Heart right ventricle (tissue), 16 donors: Measurements from ENCODE around the gene PLGRKT. TPM values are rescaled to one million over a fixed set of nuclear protein-coding genes. Genes with fewer than 3 reads are reported as not detected.
"Not testable (repeated sequence)": the region's sequence is repeated elsewhere in the genome, so short reads cannot be mapped to it uniquely, and the experiment has no call there.

ENCODE experiments used
- ATAC-seq, 8 donors: fragments of 200-7000 bp; cut with Tn5 transposase; one replicate each; pipeline ENCODE4 v1.9.1; 2020; ENCODE audit warnings: mild to moderate bottlenecking in 8 of 8, moderate library complexity in 8 of 8, moderate number of reproducible peaks in 1 of 8
- DNase-seq, 2 donors: peaks; one replicate each; pipeline ENCODE4 v3.0.0-alpha.2; 2020
- H3K27ac ChIP-seq, 10 donors: fragments of 200-600 bp; sonication (generic) in 2 of 10; one replicate each; pipeline versions ENCODE4 v1.5.0 to v1.8.0; 2020 to 2022; ENCODE audit warnings: mild to moderate bottlenecking in 3 of 10
- H3K27me3 ChIP-seq, 7 donors: fragments of 200-600 bp; one replicate each; pipeline ENCODE4 v1.8.0; 2021 to 2022; ENCODE audit warnings: mild to moderate bottlenecking in 2 of 7
- H3K36me3 ChIP-seq, 9 donors: fragments of 200-600 bp; sonication (generic) in 1 of 9; one replicate each; pipeline versions ENCODE4 v1.5.0 to v1.8.0; 2020 to 2022; ENCODE audit warnings: mild to moderate bottlenecking in 2 of 9
- H3K4me1 ChIP-seq, 9 donors: fragments of 200-600 bp; sonication (generic) in 1 of 9; one replicate each; pipeline versions ENCODE4 v1.5.0 to v1.8.0; 2020 to 2022; ENCODE audit warnings: mild to moderate bottlenecking in 4 of 9
- H3K4me3 ChIP-seq, 10 donors: fragments of 200-600 bp; sonication (generic) in 2 of 10; one replicate each; pipeline versions ENCODE4 v1.5.0 to v1.8.0; 2020 to 2022; ENCODE audit warnings: mild to moderate bottlenecking in 7 of 10, moderate library complexity in 2 of 10
- H3K9me3 ChIP-seq, 11 donors: fragments of 200-600 bp in 10 of 11; sonication (generic) in 2 of 11; one replicate each; pipeline versions ENCODE4 v1.5.0 to v1.8.0; 2013 to 2022; ENCODE audit warnings: mild to moderate bottlenecking in 2 of 11, control low read depth in 1 of 11, moderate library complexity in 1 of 11
- WGBS, 2 donors: extraction: QIAGEN DNeasy Blood & Tissue Kit; methylation state at CpG; one replicate each; pipeline ENCODE4 v1.1.7; 2013; ENCODE audit warnings: inconsistent platforms in 1 of 2; 5-methylcytosine and 5-hydroxymethylcytosine counted together
- intact Hi-C, 10 donors: fragments of 100-400 bp; cut with DNase I; formaldehyde crosslinking; loops; one replicate each; pipeline versions ENCODE4 v1.11.1 to v1.14.2; 2022
- polyA plus RNA-seq, 2 donors: library from polyadenylated mRNA; stranded (reverse); fragments of 200-250 nt; gene quantifications; one replicate each; pipeline ENCODE4 v1.2.3, GENCODE V29; 2013
- total RNA-seq, 10 donors: library from RNA; stranded (reverse); fragmentation: NEBNext Ultra II Directional in 3 of 10; extraction: Animal tissue kit (Norgen Biotek cat#: 25700) in 3 of 10; gene quantifications; one replicate each; pipeline versions ENCODE4 v1.2.1 to v1.2.4, GENCODE V29; 2021 to 2023
- TF ChIP-seq, protein P1 (sequence below), 9 donors: fragments of 200-600 bp; sonication (generic) in 2 of 9; IDR thresholded peaks; one replicate each; pipeline versions ENCODE4 v1.5.0 to v1.8.0; 2021 to 2022; ENCODE audit warnings: antibody characterized with exemption in 9 of 9, mild to moderate bottlenecking in 5 of 9, moderate library complexity in 1 of 9
- donor health status: Arrhythmogenic right ventricular cardiomyopathy.
- donor health status: ischemic (EF 13 %, LVEDD 7.1; RV severe dilation, severe dysfunction).
- donor health status: healthy with polysubstance abuse.
- donor health status: DM: no; HTN: yes; CAD: no.
- donor health status: DM: no; HTN: no; CAD: no.
- donor health status: ischemic (EF 25% LVEDD 6.9; RV normal size, moderate dysfunction).
- donor health status: ischemic (EF 25% LVEDD 5.7; RV mildly dilated, moderate dysfunction).
- donor health status: healthy.
- donor health status: DM: yes; HTN: yes; CAD: no.
- donor health status: Ischemic cardiomyopathy.
- donor health status: ischemic (EF 35%, LVEDD 5.7; RV mildly dilated, moderate dysfunction).
- donor health status: nonischemic (EF 11% LVEDD 7.7; RV severe dilation, severe dysfunction).
- donor health status: DM: yes; HTN: yes; CAD: no.
- donor health status: PGD.
- donor health status: ischemic (EF 29% LVEDD 5.4; RV normal size, mild dysfunction).
- donor health status: nonischemic (EF 23%, LVEDD 6.1; RV moderate dilation, normal function).

Gene PLGRKT
- total and polyA plus RNA-seq, 12 donors: 11.8 to 53.0 (median 35.9) TPM

DNA sequence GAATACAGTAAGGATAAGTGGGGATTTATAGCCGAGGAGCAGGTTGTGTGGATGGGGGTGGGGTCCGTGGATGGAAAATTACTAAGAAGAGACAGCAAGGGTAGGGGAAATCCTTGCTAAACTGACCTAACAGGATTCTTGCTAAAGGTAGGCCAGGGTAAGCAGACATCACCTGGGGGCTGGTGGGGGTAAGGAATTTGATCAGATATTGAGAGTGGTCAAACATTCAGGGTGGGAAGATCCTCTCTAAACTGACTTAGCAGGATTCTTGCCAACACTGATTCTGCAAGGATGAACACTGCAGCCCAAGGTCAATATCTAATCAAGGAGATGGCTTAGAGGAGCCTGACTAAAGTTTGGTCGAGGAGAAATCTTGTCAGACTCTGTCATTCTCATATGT is 2.7 kb upstream of the PLGRKT start:
- no peak overlapping the region for H3K4me3 ChIP-seq
- H3K27me3 ChIP-seq: no peaks in the 10 kb centered on the region
- H3K9me3 ChIP-seq: no peaks in the 10 kb centered on the region
- peaks cover 0 to 26% (median 22%) of the 10 kb centered on the region in 9 donors for H3K4me1 ChIP-seq
- ATAC-seq (no peak), DNase-seq (no peak)
- TF ChIP-seq, protein P1, sequence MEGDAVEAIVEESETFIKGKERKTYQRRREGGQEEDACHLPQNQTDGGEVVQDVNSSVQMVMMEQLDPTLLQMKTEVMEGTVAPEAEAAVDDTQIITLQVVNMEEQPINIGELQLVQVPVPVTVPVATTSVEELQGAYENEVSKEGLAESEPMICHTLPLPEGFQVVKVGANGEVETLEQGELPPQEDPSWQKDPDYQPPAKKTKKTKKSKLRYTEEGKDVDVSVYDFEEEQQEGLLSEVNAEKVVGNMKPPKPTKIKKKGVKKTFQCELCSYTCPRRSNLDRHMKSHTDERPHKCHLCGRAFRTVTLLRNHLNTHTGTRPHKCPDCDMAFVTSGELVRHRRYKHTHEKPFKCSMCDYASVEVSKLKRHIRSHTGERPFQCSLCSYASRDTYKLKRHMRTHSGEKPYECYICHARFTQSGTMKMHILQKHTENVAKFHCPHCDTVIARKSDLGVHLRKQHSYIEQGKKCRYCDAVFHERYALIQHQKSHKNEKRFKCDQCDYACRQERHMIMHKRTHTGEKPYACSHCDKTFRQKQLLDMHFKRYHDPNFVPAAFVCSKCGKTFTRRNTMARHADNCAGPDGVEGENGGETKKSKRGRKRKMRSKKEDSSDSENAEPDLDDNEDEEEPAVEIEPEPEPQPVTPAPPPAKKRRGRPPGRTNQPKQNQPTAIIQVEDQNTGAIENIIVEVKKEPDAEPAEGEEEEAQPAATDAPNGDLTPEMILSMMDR (IDR thresholded peaks at IDR 0.05): no peak
- no peak overlapping the region for H3K27ac ChIP-seq
- peaks cover 0 to 7% (median 0%) of the 10 kb centered on the region in 9 donors for H3K36me3 ChIP-seq
- WGBS, 2 donors: 79 to 87% methylated on average over 3 of the region's 3 CpGs
- intact Hi-C loops: loop anchor here in 5 of 10 donors (5.0 to 10.0 kb wide), 3 partner anchors 253 to 676 kb away; partner anchors contain the start of gene INSL6 (in 4 of the 5)

DNA sequence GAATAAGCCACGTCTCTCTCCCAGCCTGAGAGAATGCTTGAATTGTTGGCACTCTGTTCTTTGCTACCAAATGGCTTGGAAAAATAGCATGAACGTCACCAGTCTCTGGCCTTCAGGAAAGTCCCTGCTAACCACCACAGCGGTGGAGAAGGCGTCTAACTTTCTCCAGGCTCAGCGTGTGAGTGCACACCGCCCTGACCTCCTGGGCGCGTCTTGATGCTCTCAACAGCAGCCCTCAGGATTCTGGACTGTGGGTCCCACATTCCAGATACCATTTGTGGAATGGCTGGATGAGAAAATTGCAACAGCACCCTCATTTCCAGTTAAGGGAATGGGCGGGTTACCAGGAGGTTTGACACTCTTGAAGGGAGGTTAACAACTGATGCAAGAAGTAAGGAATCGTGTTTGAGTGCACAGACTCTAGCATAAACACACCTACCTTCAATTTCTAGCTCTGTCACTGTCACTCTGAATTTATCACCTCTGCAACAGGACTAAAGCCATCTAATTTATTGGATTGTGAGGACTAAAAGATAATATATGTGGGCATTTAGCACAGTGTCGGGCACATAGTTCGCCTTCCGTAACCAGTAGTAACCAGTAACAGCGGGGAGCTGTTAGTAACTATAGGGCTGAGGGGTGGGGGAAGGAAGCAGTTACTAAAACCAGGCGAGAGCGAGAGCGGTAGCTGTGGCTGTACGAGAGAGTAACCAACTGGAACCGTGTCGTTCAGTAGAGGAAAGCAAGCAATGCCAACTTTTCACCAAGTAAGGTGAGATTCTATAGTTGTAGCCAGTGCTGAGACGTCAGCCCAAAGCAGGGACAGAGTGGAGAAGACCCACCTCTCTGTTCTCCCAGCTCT is 807 bp upstream of the PLGRKT start:
- peaks cover 0 to 16% (median 0%) of the 10 kb centered on the region in 9 donors for H3K36me3 ChIP-seq
- intact Hi-C loops: loop anchor here in 4 of 10 donors (1.0 to 10.0 kb wide), 6 partner anchors 12 to 674 kb away; partner anchors contain the start of genes JAK2 (in 2 of the 4) and CD274 (in 1 of the 4)
- WGBS, 2 donors: 68 to 73% methylated on average over 21 of the region's 21 CpGs
- ATAC-seq (peak in 5 of 8 donors; percentile 7 to 23 (median 18)), DNase-seq (no peak)
- H3K4me3 ChIP-seq: peak overlapping the region in 9 of 10 donors; percentile 39 to 87 (median 67)
- peak overlapping the region; percentile 41 to 97 (median 92) for H3K27ac ChIP-seq
- TF ChIP-seq, protein P1 (IDR thresholded peaks at IDR 0.05): no peak
- no peaks in the 10 kb centered on the region for H3K27me3 ChIP-seq
- H3K4me1 ChIP-seq: peaks cover 0 to 26% (median 22%) of the 10 kb centered on the region in 9 donors
- H3K9me3 ChIP-seq: no peaks in the 10 kb centered on the region

DNA sequence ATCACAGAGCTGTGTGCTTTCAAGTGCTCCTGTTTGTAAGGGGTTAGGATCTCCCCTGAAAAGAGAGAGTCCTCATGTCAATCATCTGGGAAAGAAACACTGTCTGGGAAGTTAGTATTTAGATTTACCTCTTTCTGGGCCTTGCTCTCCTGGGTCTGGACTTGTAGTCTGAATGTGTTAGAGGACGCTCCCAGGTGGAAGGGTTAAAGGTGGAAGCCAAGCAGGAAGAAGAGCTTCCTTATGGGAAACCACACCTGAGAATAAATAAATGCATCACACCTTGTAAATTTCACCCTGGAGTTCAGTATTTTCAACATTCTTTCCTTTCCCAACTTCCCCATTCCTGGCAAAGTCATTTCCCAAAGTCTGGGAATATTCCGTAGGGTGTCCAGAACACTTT is 1.3 kb downstream of the PLGRKT start:
- intact Hi-C loops: loop anchor here in 4 of 10 donors (5.0 to 10.0 kb wide), 5 partner anchors 92 to 672 kb away; partner anchors contain the start of gene JAK2 (in 2 of the 4)
- peak overlapping the region in 5 of 10 donors; percentile 56 to 87 (median 67) for H3K4me3 ChIP-seq
- no peaks in the 10 kb centered on the region for H3K9me3 ChIP-seq
- TF ChIP-seq, protein P1 (IDR thresholded peaks at IDR 0.05): no peak
- no peaks in the 10 kb centered on the region for H3K27me3 ChIP-seq
- peak overlapping the region in 7 of 10 donors; percentile 91 to 97 (median 94) for H3K27ac ChIP-seq
- peaks cover 0 to 26% (median 22%) of the 10 kb centered on the region in 9 donors for H3K4me1 ChIP-seq
- 82 to 84% methylated on average over 2 of the region's 2 CpGs for WGBS, 2 donors
- H3K36me3 ChIP-seq: peaks cover 0 to 25% (median 0%) of the 10 kb centered on the region in 9 donors
- DNase-seq (no peak), ATAC-seq (no peak)

DNA sequence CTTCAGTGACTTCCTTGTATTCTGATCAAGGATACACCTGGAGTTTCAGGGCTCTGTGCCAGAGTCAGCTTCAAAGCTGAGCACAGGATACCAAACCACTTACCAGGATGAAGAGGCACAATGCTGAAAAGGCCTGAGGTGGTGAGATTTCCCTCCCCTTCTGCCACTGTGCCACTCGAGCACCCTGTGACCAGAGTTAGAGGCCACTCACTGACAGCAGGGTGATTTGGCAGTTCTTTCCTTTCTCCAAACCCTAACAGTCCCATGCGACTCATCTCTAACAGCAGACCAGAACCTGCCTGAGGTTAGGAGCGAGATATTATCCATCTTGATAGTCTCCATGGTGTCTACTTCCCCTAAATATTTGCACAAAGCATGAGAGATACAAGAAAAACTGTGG is 1.8 kb downstream of the PLGRKT start:
- TF ChIP-seq, protein P1 (IDR thresholded peaks at IDR 0.05): no peak
- no peak overlapping the region for H3K4me3 ChIP-seq
- no peak for ATAC-seq
- intact Hi-C loops: loop anchor here in 4 of 10 donors (5.0 to 10.0 kb wide), 5 partner anchors 91 to 671 kb away; partner anchors contain the start of gene JAK2 (in 2 of the 4)
- WGBS, 2 donors: 55 to 68% methylated on average over 3 of the region's 3 CpGs
- H3K4me1 ChIP-seq: peaks cover 0 to 26% (median 22%) of the 10 kb centered on the region in 9 donors
- no peak for DNase-seq
- no peaks in the 10 kb centered on the region for H3K27me3 ChIP-seq
- peak overlapping the region in 4 of 10 donors; percentile 91 to 94 (median 94) for H3K27ac ChIP-seq
- H3K9me3 ChIP-seq: no peaks in the 10 kb centered on the region
- H3K36me3 ChIP-seq: peaks cover 0 to 29% (median 0%) of the 10 kb centered on the region in 9 donors

DNA sequence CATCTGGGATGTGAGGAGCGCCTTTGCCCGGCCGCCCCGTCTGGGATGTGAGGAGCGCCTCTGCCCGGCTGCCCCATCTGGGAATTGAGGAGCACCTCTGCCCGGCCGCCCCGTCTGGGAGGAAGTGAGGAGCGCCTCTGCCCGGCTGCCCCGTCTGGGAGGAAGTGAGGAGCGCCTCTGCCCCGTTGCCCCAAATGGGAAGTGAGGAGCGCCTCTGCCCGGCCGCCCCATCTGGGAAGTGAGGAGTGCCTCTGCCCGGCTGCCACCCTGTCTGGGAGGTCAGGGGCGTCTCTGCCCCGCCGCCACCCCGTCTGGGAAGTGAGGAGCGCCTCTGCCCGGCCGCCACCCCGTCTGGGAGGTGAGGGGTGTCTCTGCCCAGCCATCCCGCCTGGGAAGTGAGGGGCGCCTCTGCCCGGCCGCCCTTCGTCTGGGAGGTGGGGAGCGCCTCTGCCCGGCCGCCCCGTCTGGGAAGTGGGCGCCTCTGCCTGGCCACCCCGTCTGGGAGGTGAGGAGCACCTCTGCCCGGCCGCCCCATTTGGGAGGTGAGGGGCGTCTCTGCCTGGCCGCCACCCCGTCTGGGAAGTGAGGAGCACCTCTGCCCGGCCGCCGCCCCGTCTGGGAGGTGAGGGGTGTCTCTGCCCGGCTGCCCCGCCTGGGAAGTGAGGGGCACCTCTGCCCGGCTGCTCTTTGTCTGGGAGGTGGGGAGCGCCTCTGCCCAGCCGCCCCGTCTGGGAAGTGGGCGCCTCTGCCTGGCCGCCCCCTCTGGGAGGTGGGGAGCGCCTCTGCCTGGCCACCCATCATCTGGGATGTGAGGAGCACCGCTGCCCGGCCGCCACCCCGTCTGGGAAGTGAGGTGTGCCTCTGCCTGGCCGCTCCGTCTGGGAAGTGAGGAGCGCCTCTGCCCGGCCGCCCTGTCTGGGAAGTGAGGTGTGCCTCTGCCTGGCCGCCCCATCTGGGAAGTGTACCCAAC is 3.6 kb downstream of the PLGRKT start:
- not testable (repeated sequence) for H3K27ac ChIP-seq, DNase-seq, H3K9me3 ChIP-seq, H3K27me3 ChIP-seq, H3K4me3 ChIP-seq, ATAC-seq
- 97% methylated on average over 61 to 65 of the region's 65 CpGs for WGBS, 2 donors
- peaks cover 0 to 26% (median 22%) of the 10 kb centered on the region in 9 donors for H3K4me1 ChIP-seq
- H3K36me3 ChIP-seq: peaks cover 0 to 47% (median 0%) of the 10 kb centered on the region in 9 donors
- intact Hi-C loops: loop anchor here in 3 of 10 donors (10.0 kb wide), 3 partner anchors 89 to 669 kb away; partner anchors contain the start of gene JAK2 (in 1 of the 3)

DNA sequence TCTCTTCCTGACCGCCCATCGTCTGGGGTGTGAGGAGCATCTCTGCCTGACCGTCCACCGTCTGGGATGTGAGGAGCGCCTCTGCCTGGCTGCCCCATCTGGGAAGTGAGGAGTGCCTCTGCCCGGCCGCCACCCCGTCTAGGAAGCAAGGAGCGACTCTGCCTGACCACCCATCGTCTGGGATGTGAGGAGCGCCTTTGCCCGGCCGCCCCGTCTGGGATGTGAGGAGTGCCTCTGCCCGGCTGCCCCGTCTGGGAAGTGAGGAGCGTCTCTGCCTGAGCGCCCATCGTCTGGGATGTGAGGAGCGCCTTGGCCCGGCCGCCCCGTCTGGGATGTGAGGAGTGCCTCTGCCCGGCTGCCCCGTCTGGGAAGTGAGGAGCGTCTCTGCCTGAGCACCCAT is 4.4 kb downstream of the PLGRKT start:
- Histone ChIP-seq H3K36me3 (peaks cover 0 to 54% (median 0%) of the 10 kb centered on the region in 9 donors), H3K4me1 (peaks cover 0 to 22% (median 16%) of the 10 kb centered on the region in 9 donors)
- WGBS, 2 donors: 91 to 97% methylated on average over 26 of the region's 26 CpGs
- intact Hi-C loops: loop anchor here in 3 of 10 donors (10.0 kb wide), 3 partner anchors 89 to 669 kb away; partner anchors contain the start of gene JAK2 (in 1 of the 3)
- ATAC-seq, H3K4me3 ChIP-seq, H3K27me3 ChIP-seq, DNase-seq, H3K27ac ChIP-seq, H3K9me3 ChIP-seq: not testable (repeated sequence)
